Fibroblast of skin of right quadriceps (primary cell): ENCODE results near the gene PABPC1L.
"Not testable (repeated sequence)": the region's sequence is repeated elsewhere in the genome, so short reads cannot be mapped to it uniquely, and the experiment has no call there.

Source experiments
- DNase-seq: peaks from one replicate; pipeline ENCODE4 v3.0.0-alpha.2; 2013

Gene PABPC1L

DNA sequence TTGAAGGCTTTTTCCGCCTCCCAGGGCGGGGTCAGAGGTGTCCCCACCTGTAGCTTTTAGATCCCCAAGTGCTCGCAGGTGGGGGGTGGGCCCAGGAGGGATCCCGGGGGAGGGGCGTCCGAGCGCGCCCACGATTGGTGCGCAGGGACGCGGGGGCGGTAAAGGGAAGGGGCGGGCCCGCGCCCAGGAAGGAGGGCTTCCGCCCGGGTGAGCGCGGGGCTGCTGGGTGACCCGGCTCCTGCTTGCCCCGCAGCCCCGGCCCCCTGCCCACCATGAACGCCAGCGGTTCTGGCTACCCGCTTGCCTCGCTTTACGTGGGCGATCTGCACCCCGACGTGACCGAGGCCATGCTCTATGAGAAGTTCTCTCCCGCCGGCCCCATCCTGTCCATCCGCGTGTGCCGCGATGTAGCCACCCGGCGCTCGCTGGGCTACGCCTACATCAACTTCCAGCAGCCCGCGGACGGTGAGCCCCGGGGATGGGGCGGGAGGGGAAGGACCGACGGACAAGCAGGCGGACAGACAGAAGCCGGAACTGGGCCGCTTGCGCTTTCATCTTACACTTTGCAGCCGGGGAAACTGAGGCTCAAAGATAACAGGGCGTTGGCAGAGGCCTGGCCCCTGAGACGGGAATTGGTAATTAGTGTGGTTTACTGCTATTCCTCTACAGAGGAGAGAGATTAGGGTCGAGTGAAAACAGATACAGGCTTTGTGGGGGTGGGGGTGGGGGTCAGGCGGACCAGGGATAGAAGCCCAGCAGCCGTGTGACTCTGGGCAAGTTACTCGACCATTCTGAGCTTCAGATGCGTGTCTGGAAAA, at the start of gene PABPC1L:
Gene PABPC1L, plus strand, starts transcription at position 189 of the 818 bp plus-strand sequence. Its CDS starts 84 bp downstream, at position 273.
- DNase-seq = peak; percentile 52

DNA sequence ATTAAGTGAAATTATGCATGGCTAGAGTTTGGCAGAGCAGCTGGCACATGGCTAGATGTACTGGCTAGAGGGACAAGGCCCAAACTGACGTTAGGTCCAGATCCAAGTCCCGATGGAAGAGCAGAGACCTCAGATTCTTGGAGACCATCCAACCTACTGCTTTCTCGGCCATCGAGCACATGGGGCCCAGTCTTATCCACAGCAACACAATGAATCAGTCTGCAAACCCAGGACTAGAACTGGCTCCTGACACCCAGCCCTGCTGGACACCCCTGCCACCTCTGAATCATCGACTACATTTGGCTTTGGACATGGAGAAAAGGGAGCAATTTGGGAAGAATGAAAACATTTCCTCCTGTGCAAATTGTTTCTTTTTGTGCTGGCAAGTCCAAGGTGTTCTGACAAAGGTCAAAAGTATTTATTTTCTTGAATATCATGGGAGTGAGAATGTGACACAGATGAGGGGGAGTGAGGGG, 48.3 kb upstream of the PABPC1L start:
- peak; percentile 29 for DNase-seq

DNA sequence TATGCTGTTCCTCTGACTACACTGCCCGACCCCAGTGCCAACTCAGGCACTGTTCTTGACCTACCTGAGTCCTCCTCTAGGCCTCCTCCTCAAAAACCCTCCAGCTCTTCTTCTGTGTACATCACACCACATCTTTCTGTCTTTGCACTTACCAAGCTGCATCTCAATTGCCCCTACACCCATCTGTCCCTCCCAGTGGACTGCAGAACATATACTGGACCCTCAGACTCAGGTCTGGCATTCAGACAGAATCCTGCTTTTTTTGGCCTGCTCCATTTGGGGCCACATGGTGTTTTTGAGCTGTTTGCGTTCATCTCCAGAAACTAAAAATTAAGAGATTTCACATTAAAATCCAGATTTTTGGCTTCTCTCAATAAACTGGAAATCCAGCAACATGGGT, 47.6 kb upstream of the PABPC1L start:
- no peak for DNase-seq

DNA sequence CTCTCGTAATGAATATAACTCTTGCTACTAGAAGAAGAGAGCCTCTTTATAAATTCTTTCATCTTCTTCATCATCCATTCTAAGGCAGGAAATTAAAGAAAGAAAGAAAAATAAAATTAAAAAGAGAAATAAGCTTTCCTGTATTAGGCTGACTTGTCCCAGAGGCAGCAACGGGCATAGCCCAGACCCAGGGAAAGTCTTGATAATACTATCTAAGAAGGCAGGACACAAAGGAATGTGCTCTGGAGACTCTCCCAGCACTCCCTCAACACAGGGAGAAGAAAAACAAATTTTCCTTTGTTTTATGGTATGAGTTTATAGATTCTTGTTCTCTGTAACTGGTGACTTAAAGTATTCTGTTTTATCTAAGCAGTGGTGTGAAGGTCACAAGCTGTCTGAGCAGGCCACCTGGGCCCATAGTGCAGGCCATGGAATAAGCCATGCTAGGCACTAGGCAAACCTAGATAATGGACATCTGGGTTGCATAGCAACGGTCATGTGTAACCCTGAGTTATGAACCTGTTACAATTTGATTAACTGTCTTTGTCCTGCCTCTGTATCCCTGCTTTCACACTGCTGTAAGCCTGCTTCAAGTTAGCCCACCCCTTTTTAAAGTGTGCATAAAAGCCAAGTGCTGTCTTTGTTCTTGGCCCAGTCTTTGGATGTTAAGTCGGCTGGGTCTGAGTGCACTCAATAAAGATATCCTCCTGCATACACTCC, 46.3 kb upstream of the PABPC1L start:
- DNase-seq = not testable (repeated sequence)

DNA sequence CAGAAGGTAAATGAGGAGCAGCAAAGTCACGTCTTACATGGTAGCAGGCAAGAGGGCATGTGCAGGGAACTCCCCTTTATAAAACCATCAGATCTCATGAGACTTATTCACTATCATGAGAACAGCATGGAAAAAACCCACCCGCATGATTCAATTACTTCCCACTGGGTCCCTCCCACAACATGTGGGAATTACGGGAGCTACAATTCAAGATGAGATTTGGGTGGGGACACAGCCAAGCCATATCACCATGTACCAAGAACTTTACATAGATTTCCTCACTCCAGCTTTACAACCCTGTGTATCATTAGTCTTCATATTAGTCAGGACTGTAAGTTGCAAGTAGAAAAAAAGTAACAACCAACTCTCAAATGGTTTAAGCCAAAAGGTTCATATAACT, 45.4 kb upstream of the PABPC1L start:
- DNase-seq = not testable (repeated sequence)

DNA sequence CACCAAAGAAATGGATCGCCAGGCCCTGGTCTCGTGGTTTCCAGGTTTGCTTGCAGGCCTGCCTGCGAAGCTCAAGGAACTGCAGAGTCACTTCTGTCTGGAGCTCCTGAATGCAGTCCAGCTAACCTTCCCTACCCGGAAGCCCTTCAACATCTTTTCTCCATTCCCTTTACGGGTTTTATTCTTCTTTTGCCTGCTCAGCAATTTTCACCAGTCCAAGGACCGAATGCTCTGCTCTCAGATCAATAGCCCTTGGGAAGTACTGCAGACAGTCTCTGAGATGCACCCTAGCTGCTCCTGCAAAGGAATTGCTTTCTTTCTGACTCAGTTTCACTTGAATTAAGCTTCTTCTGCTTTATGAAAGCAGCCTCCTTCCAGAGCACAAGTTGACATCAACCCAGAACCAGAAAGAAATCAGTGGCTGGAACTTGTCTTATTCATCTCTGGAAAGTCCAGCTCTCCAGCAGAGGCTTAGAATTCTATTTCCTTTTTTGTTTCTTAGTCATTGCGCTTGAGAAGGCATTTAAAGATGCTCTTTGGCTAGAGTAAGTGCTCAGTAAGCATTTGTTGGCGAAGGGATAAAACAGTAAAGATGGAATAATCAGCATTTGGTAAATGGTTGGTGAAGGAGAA, 43.0 kb upstream of the PABPC1L start:
- DNase-seq = no peak

DNA sequence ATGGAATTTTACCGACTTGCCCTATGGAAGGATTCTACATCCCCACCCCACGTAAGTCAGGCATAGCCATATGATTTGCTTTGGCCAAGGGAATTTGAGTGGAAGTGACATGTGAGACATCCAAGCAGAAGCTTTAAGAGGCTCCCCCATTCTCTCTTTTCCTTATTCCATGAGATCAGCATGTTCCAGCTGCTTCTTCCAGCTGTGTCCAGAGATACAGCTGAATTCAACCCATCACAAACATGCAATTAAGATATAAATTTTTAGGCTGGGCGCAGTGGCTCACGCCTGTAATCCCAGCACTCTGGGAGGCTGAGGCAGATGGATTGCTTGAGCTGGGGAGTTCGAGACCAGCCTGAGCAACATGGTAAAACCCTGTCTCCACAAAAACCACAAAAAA, 40.4 kb upstream of the PABPC1L start:
- no peak for DNase-seq

DNA sequence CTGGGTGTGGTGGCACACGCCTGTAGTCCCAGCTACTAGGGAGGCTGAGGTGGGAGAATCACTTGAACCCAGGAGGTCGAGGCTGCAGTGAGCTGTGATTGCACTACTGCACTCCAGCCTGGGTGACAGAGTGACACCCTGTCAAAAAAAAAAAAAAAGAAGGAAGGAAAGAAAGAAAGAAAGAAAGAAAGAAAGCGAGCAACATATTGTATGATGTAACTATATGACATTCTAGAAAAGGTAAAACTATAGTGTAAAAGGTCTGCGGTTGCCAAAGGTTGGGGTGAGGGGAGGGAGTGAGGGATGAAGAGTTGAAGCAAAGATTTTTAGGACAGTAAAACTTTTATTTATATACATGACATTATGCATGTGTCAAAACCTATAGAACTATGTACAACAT, 27.5 kb upstream of the PABPC1L start:
- not testable (repeated sequence) for DNase-seq

DNA sequence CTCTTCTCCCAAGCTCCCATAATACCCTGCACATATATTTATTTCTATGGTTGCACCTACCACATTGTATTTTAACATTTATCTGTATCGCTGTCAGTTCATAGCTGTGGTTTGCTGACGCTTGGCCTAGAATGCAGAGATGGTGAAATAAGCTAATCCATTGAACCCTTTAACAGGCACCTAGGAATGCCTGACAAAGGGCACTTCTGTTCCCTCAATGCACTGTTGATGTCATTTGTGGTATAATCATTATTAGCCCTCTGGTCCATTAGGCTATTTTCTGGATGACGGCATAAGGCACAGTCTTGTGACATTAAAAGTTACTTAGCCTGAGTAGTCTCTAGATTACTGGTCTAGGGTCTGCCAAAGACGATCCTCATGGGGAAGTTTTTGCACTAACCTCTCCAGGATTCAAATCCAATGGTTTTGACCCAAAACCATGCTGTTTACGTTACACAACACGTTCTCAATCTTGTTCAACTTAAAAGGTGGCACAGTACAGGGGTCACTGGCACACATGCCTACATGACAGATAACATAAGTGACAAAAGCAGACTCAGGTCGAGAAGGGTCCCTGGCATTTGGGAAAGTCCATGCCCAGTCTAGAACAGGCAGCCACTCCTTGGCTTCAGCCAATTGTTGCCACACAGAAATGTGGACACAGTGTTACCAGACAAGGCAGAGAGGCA, 26.5 kb upstream of the PABPC1L start:
- no peak for DNase-seq

DNA sequence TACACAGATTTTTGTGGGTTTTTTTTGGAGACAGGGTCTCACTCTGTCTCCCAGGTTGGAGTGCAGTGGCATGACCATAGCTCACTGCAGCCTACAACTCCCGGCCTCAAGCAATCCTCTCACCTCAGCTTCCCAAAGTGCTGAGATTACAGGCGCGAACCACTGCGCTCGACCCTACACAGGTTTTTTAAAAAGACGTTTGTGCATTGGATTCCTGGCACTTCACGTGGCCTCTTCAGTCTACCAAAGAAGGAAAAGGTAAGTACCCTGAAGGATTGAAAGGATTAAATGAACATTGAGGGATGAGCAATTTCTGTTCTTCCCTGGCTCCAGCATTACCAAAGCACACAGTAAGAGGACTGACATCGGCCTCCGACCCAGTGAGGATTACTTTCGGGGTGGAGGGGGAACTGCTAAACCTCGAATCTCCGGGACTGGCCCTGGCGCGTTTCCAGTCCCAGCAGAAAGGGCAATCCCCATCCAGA, 24.9 kb upstream of the PABPC1L start:
- no peak for DNase-seq

DNA sequence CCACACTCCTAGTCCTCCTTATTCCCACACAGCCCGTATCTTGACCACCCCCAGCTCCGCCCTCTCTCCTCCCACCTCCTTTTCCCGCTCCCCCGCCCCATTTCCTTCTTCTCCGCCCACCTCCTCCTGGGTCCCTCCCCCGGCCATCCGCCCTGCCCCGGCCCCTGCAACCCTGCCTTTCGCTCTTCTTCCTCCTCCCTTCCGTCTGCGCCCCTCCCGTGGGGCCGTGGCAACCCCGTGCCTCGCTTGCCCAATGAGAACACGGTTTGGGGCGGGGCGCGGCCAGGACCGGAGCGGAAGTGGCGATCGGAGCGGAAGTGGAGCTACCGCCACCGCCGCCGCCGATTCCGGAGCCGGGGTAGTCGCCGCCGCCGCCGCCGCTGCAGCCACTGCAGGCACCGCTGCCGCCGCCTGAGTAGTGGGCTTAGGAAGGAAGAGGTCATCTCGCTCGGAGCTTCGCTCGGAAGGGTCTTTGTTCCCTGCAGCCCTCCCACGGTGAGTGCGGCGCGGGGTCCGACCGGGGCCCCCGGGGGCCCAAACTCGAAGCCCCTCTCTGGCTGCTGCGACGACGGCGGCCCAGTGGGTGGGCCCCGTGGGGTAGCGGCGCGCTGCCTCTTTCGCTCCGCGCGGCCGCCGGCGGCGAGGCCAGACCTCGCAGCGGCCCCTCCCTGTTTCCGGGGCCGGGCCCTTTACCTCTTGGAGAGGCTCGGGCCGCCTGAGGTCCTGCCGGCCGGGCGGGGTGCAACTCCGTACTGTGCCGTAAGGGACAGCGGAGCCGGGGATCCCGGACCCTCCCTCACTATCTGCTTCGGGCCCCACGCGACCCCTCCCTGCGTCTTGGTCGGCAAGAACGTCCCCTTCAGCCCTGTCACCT, 24.2 kb upstream of the PABPC1L start, which contains the start of gene YWHAB:
Gene YWHAB, plus strand, starts transcription at position 314 of the 874 bp plus-strand sequence. CDS start 15,829 bp downstream, outside the sequence.
- peak; percentile 98 for DNase-seq

DNA sequence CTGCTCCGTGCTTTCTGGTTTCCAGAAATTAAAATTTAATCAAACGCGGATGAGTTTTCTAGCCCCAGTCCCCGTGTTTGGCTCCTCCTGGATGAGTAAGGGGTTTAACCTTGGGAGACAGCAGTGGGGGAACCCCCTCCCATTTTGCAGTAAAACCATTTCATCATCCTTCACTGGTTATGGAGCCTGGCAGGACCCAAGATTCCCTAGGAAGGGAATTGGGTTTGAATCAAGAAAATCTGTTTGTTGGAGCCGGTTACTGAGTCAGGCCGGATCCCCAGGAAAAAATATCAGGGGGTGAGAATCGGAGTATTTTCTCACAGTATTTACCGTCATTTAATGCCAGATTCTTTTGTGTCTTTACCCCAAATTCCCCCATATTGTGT, 23.6 kb upstream of the PABPC1L start:
- DNase-seq = peak; percentile 16

DNA sequence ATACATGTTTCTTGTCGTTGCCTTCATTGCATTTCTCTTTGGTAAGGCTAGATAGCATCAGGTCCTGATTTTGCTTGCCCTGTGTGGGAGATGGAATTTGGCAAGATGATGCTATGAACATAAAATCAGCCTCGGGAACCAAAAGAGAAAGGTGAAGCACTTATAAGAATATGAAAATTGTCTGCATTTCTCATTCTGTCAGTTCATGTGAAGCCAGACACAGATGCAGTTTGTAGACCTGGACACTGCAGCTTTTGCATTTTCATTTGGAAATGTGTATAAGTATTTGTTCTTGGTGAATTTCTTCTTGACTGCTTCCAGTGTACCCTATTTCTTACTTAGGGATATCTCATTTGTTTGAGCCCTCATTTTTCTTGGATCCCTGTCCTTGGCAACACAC, 23.0 kb upstream of the PABPC1L start:
- DNase-seq = no peak

DNA sequence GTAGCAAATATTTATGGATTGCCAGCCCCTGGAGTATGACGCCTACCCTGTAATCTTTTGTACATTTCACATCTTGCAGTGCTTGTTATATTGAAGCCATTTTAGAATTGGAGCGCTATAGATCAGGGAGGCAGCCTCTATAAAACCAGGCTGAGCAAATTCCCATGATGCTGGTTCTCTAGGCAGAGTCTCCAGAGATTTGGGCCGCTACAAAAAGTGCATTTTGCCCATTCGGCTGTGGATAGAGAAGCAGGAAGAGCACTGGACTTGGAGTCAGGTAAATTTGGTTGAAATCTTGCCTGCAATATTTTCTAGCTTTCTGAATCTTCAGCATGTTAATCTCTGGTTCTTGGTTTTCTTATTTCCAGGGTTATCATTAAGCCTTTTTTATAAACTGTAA, 22.4 kb upstream of the PABPC1L start:
- DNase-seq = no peak

DNA sequence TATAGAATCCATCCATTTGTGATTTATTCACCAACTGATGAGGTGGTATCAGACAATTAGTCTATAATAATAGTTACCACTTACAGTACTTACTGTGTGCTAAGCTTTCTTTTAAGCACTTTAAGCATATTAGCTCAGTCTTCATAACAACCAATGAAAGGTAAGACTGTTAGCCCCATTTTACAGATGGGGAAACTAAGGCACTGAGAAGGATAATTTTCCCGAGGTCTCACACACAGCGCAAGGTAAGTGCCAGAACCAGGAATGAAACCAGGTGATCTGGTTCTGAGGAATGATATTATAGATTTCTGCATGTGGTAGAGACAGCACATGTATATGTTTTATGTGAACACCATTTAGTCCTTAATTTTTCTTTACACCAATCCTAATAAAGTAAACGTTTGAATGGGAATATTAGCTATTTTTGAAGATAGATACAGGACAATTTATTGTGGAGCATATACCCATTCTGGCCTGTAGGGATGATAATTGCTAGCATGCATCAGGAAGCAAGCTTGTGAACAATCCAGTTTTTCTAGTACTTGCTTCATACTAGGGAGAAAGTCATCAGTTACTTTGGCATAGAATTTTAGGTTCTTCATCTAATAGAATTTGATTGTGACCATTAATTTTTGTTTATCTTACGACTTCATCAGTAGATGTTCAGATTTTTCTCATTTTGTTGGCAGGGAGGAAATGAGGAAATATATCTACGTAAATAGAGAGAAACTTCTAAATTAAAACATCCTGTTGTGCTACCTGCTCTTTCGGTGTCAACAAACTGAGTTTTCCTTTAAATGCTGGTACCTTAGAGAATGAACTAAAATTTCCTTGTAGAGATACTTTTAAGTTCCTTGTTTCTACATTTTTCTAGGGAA, 21.4 kb upstream of the PABPC1L start:
- no peak for DNase-seq

DNA sequence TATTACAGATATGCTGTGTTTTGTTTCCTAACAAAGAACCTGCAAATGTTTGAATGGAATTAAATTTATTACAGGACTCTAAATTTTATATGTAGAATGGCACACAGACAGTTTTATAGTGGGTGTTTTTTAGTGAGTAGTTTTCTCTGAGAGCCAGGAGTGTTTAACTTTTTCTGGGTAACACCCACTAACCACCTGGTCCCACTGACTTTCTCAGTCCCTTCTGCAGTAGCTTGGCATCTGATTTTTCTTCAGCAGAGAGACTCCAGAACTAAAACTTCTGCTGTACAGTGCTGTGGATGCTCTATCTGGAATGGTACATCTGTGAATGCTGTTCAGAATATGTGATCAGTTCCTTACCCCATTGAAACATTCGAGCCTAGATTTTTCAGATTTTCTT, 18.0 kb upstream of the PABPC1L start:
- DNase-seq = no peak

DNA sequence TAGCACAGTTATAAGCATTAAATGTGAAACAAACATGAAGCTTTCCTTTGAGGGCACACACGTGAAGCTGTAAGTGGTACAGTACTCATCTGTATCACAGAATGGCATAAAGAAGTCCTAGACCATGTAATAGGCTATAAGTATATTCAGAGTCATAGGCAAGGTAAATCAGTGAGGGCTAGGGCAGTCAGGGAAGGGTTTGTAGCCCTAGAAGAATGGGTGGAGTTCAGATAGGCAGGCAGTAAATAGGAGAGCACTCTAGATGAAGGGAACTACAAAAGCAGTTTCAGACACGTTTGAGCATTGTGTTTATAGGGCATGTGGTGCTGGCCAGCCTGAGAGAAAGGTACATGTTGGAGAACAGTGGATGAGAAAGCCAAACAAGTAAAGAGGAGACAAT, 14.9 kb upstream of the PABPC1L start:
- no peak for DNase-seq

DNA sequence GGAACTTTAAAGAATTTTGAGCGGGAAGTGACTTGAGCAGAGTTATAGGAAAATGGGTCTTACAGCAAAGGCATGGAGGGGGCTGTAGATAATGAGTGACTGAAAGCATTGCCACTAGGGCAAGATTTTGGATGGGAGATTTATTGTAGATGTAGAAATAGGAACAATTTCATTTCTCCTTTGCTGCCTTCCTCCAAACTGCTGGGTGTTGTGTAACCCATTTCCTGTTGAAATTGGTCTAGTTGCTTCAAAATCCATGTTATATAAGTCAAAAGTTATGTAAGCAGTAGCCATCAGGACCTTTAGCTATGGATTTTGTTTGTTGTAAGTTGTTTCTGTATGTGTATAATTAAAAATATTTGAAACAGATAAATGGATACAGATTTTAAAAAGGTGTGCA, 13.3 kb upstream of the PABPC1L start:
- DNase-seq = no peak

DNA sequence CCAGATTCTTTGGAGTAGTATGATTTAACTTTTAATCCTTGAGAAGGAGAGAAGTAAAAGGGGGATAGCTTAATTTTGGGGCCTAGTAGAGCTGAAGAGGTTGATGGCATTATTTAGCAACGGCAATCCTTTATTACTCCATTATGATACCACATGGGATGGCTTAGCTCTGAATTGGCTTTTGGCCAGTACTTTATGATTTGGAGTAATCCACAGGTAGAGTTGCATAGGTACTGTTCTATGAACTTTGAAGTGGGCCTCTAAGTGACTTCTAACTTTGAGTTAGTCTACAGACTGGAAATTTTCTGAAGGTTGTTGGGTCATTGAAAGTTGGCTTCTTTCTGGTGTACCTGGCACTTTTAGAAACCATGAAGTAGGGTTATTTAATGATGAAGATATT, 12.7 kb upstream of the PABPC1L start:
- DNase-seq = no peak

DNA sequence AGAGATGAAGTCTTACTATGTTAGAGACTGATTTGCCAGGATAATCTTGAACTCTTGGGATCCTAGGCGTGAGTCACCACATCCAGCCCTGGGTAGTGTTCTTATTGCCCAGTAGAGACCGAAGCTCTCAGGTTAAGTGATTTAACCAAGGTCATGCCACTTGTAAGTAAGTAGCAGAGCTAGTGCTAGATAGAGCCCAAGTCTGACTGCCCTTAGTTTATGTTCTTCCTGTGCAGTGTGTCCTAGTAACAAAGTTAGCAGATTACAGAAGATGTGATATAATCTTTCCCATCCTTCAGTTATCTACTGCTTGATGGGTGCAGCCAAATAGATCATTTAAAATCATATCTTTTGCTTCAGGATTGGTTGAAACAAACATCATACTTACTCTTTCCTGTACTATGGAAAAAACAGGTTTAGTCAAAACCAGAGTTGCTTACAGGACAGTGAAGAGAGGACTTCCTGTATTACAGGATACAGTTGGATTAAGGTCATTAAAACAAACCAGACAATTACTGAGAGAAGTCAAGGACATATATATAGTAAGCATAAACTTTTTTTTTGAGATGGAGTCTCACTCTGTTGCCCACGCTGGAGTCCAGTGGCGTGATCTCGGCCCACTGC, 9.5 kb upstream of the PABPC1L start:
- DNase-seq = no peak
